ENCODE measurements around the gene PXDC1. TPM values are rescaled to one million over a fixed set of nuclear protein-coding genes. Genes with fewer than 3 reads are reported as not detected.
A peak's percentile ranks its signal among the peaks of the same experiment; 100 is the strongest.

PXDC1 gene
- total RNA-seq, 2 donors from 2014 or later = 406 to 488 TPM

DNA sequence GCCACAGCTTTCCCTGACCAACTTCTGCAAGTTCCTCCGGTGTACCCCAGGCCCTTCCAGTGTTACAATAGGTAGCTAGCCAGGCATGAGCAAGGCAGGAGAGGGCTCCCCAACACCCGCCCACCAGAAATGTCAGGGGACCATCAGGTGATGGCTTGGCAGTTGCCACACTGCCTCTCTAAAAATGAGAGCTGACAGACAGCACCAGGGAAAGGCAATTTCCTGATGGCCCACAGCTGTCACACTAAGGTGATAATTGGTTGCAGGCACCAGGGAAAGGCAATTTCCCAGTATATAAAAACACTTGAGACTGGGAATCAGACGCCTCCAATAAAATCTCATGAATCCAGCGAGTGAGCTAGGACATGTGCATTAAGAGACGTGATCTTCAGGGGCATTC is 49.9 kb downstream of the PXDC1 start:
- H3K4me3 ChIP-seq = no peak overlapping the region
- peaks cover 8 to 17% of the 10 kb centered on the region in 2 donors for H3K4me1 ChIP-seq (ENCODE audit: control insufficient read depth in 1 of 2, low read depth in 2 of 2)
- no peaks in the 10 kb centered on the region for H3K9me3 ChIP-seq
- ATAC-seq (ENCODE audit: insufficient number of reproducible peaks, low FRiP score, low read depth) (no peak), DNase-seq (ENCODE audit: low spot score) (no peak)
- no peak for TF ChIP-seq CTCF (IDR thresholded peaks at IDR 0.05)
- H3K27ac ChIP-seq = no peak overlapping the region
- H3K36me3 ChIP-seq = no peaks in the 10 kb centered on the region
- H3K27me3 ChIP-seq (replicated peaks; ENCODE audit: insufficient read depth) = no peaks in the 10 kb centered on the region

GRCh38 chr6:3699231-3699630 is 52.3 kb downstream of the PXDC1 start:
- H3K27me3 ChIP-seq (replicated peaks; ENCODE audit: insufficient read depth) = no peaks in the 10 kb centered on the region
- ATAC-seq (ENCODE audit: insufficient number of reproducible peaks, low FRiP score, low read depth) = no peak
- no peaks in the 10 kb centered on the region for H3K36me3 ChIP-seq
- H3K9me3 ChIP-seq = no peaks in the 10 kb centered on the region
- peaks cover 8 to 20% of the 10 kb centered on the region in 2 donors for H3K4me1 ChIP-seq (ENCODE audit: control insufficient read depth in 1 of 2, low read depth in 2 of 2)
- no peak overlapping the region for H3K27ac ChIP-seq
- TF ChIP-seq CTCF (IDR thresholded peaks at IDR 0.05) = no peak
- no peak for DNase-seq (ENCODE audit: low spot score)
- H3K4me3 ChIP-seq = no peak overlapping the region

- H3K36me3 ChIP-seq = no peaks in the 10 kb centered on the region
- no peaks in the 10 kb centered on the region for H3K9me3 ChIP-seq
- H3K4me1 ChIP-seq (ENCODE audit: control insufficient read depth in 1 of 2, low read depth in 2 of 2) = peaks cover 8 to 27% of the 10 kb centered on the region in 2 donors
- ATAC-seq (ENCODE audit: insufficient number of reproducible peaks, low FRiP score, low read depth) (no peak), DNase-seq (ENCODE audit: low spot score) (no peak)
- H3K27me3 ChIP-seq (replicated peaks; ENCODE audit: insufficient read depth) = no peaks in the 10 kb centered on the region
- H3K4me3 ChIP-seq = no peak overlapping the region
- TF ChIP-seq CTCF (IDR thresholded peaks at IDR 0.05) = no peak
- peak overlapping the region in 1 of 2 donors; percentile 29 for H3K27ac ChIP-seq
Observed at GRCh38 chr6:3698021-3698420, 53.5 kb downstream of the PXDC1 start.

DNA sequence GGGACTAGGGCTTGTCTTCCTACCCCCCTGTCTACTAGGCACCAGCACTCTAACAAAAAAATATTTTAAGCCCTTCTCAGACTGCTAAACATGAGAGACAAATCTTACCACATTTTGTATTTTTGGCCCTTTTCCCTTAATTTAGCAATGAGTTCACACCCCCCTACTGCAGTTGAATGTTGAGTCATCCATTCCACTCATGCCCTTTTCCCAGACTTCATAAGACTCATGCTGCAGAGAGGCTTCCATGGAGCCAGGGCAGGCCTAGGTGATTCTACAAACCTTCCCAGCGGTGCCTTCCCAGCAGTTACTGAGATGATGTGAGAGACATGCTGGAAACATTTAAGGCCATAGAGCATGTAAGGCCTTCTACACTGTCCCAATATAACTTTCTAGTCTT is 53.9 kb downstream of the PXDC1 start:
- Histone ChIP-seq H3K36me3 (no peaks in the 10 kb centered on the region), H3K9me3 (no peaks in the 10 kb centered on the region), H3K4me3 (no peak overlapping the region), H3K27ac (peak overlapping the region in 1 of 2 donors; percentile 43), H3K4me1 (ENCODE audit: control insufficient read depth in 1 of 2, low read depth in 2 of 2) (peaks cover 8 to 27% of the 10 kb centered on the region in 2 donors), H3K27me3 (replicated peaks; ENCODE audit: insufficient read depth) (no peaks in the 10 kb centered on the region)
- ATAC-seq (ENCODE audit: insufficient number of reproducible peaks, low FRiP score, low read depth) (peak; percentile 89), DNase-seq (ENCODE audit: low spot score) (peak; percentile 17)
- TF ChIP-seq CTCF (IDR thresholded peaks at IDR 0.05) = no peak

GRCh38 chr6:3696525-3697088 is 54.9 kb downstream of the PXDC1 start:
- H3K9me3 ChIP-seq = no peaks in the 10 kb centered on the region
- no peak for ATAC-seq (ENCODE audit: insufficient number of reproducible peaks, low FRiP score, low read depth)
- no peak for TF ChIP-seq CTCF (IDR thresholded peaks at IDR 0.05)
- H3K27ac ChIP-seq = peak overlapping the region; percentile 9 to 43
- H3K4me3 ChIP-seq = no peak overlapping the region
- no peaks in the 10 kb centered on the region for H3K36me3 ChIP-seq
- DNase-seq (ENCODE audit: low spot score) = no peak
- peaks cover 8 to 27% of the 10 kb centered on the region in 2 donors for H3K4me1 ChIP-seq (ENCODE audit: control insufficient read depth in 1 of 2, low read depth in 2 of 2)
- no peaks in the 10 kb centered on the region for H3K27me3 ChIP-seq (replicated peaks; ENCODE audit: insufficient read depth)
